ENCODE results near the gene TRIM44. TPM values are rescaled to one million over a fixed set of nuclear protein-coding genes. Genes with fewer than 3 reads are reported as not detected.

Gene TRIM44
- total RNA-seq, 2 donors from 2014 or later, result 30.6 to 33.2 TPM

GRCh38 chr11:35632301-35632700, 30.3 kb upstream of the TRIM44 start:
- peaks cover 3% of the 10 kb centered on the region for H3K27me3 ChIP-seq (replicated peaks; ENCODE audit: insufficient read depth)
- intact Hi-C loops (cut with DNase I), result no loop called here
- WGBS, result 35% methylated on average over 1 of the region's 1 CpG
- H3K4me1 ChIP-seq (replicated peaks), result no peaks in the 10 kb centered on the region
- TF ChIP-seq POLR2A (IDR thresholded peaks at IDR 0.05) (no peak), POLR2AphosphoS5 (IDR thresholded peaks at IDR 0.05) (no peak), CTCF (IDR thresholded peaks at IDR 0.05) (no peak)
- no peaks in the 10 kb centered on the region for H3K36me3 ChIP-seq
- no peak overlapping the region for H3K4me3 ChIP-seq
- no peak for DNase-seq (ENCODE audit: low spot score)
- no peaks in the 10 kb centered on the region for H3K9me3 ChIP-seq
- H3K27ac ChIP-seq, result no peak overlapping the region

GRCh38 chr11:35633827-35634423, 28.6 kb upstream of the TRIM44 start:
- H3K4me1 ChIP-seq (replicated peaks), result no peaks in the 10 kb centered on the region
- WGBS, result 76% methylated on average over 4 of the region's 4 CpGs
- no peaks in the 10 kb centered on the region for H3K36me3 ChIP-seq
- no peak overlapping the region for H3K27ac ChIP-seq
- TF ChIP-seq POLR2AphosphoS5 (IDR thresholded peaks at IDR 0.05), result no peak
- TF ChIP-seq CTCF (IDR thresholded peaks at IDR 0.05), result no peak
- TF ChIP-seq POLR2A (IDR thresholded peaks at IDR 0.05), result no peak
- peaks cover 3% of the 10 kb centered on the region for H3K27me3 ChIP-seq (replicated peaks; ENCODE audit: insufficient read depth)
- DNase-seq (ENCODE audit: low spot score), result no peak
- intact Hi-C loops (cut with DNase I), result no loop called here
- H3K9me3 ChIP-seq, result no peaks in the 10 kb centered on the region
- no peak overlapping the region for H3K4me3 ChIP-seq

- DNase-seq (ENCODE audit: low spot score), result no peak
- H3K27ac ChIP-seq, result no peak overlapping the region
- WGBS, result 88% methylated on average over 6 of the region's 6 CpGs
- no peak overlapping the region for H3K4me3 ChIP-seq
- no peaks in the 10 kb centered on the region for H3K9me3 ChIP-seq
- TF ChIP-seq POLR2AphosphoS5 (IDR thresholded peaks at IDR 0.05) (no peak), POLR2A (IDR thresholded peaks at IDR 0.05) (no peak), CTCF (IDR thresholded peaks at IDR 0.05) (no peak)
- no peaks in the 10 kb centered on the region for H3K4me1 ChIP-seq (replicated peaks)
- intact Hi-C loops (cut with DNase I), result no loop called here
- no peaks in the 10 kb centered on the region for H3K36me3 ChIP-seq
- peaks cover 3% of the 10 kb centered on the region for H3K27me3 ChIP-seq (replicated peaks; ENCODE audit: insufficient read depth)
These were observed 26.6 kb upstream of the TRIM44 start for GRCh38 chr11:35635933-35636332.

GRCh38 chr11:35639591-35640179, 22.9 kb upstream of the TRIM44 start:
- Histone ChIP-seq H3K4me1 (replicated peaks) (no peaks in the 10 kb centered on the region), H3K9me3 (no peaks in the 10 kb centered on the region), H3K27me3 (replicated peaks; ENCODE audit: insufficient read depth) (no peaks in the 10 kb centered on the region), H3K36me3 (no peaks in the 10 kb centered on the region), H3K27ac (no peak overlapping the region), H3K4me3 (no peak overlapping the region)
- WGBS, result 37% methylated on average over 9 of the region's 9 CpGs
- intact Hi-C loops (cut with DNase I), result no loop called here
- no peak for DNase-seq (ENCODE audit: low spot score)
- TF ChIP-seq POLR2A (IDR thresholded peaks at IDR 0.05), result no peak
- no peak for TF ChIP-seq POLR2AphosphoS5 (IDR thresholded peaks at IDR 0.05)
- no peak for TF ChIP-seq CTCF (IDR thresholded peaks at IDR 0.05)
